ENCODE results near the gene PLD5.
"Not testable (repeated sequence)": the region's sequence is repeated elsewhere in the genome, so short reads cannot be mapped to it uniquely, and the experiment has no call there.

Gene PLD5

DNA sequence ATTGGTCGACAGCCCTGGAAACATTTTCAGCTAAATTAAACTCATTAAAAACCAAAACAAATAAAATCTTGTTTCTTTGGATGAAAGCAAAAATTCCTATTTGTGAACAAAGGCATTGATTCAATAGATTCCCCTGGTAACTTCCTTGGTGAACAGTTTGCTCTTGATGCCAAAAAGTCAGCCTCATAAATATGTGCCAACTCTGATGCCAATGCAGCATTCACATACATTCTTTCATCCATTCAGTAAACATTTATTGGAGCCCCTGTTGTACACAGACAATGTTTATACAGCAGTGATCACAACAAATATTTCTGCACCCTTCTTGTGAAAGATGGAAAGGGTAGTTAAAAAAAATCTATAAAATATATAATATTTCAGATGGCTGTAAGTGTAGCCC, 107.8 kb downstream of the PLD5 start:
- no peak for DNase-seq

GRCh38 chr1:242412921-242413320, 111.6 kb downstream of the PLD5 start:
- no peak for DNase-seq

GRCh38 chr1:242411901-242412300, 112.6 kb downstream of the PLD5 start:
- no peak for DNase-seq

DNA sequence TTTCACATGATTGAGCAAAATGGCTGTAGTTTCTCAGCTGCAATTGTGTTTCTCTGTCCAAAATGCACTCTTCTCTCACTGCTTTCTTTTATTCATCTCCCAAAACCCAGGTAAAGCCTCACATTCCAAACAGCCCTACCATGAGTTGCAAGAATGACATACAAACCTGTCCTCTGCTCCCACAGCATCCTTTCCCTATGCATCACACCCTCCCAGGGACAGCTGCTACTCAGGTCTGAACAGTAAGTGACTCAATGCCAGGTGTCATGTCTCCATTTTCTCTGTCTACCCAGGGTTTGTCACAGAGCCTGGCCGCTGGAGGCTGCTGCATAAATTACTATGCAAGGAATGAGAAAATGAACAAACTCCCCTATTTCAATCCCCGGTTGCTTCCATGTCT, 118.5 kb downstream of the PLD5 start:
- no peak for DNase-seq

DNA sequence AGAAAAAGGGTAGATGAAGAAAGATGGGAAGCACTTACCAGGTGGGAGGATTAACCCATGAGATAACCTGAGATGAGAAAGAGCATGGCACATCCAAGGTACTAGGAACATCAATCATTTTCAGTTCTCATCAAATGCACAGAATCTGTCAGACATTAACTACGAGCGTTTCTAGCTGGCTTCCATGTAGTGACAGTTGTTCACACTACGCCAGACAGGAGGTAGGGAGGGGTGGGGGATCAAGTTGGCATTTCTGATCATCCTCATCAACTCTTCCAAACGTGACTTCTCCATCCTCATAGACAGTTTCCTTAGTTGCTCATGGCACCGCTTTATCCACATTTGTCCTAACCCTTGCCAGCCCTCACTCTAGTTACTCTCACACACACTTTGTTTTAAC, 120.2 kb downstream of the PLD5 start:
- DNase-seq: no peak

DNA sequence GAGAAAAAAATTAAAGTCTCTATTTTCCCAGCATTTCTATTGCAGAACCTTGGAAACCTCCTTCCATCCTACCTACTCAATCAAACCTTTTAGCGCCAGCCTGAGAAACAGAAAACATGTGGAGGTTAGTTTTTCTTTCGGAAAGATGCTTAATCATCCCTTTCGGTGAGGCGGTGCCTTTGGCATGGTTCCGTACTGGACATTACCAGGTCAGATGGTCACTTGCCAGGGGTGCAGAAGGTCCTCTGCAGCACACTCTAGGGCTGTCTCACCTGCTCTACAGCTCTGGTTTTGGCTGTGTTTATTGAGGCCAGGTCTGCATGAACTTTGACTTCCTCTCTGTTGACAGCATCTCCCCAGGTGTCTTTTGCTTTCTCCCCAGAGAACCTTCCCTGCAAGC, 121.5 kb downstream of the PLD5 start:
- DNase-seq: no peak

- no peak for DNase-seq
These were observed 122.6 kb downstream of the PLD5 start for GRCh38 chr1:242401937-242402336.

DNA sequence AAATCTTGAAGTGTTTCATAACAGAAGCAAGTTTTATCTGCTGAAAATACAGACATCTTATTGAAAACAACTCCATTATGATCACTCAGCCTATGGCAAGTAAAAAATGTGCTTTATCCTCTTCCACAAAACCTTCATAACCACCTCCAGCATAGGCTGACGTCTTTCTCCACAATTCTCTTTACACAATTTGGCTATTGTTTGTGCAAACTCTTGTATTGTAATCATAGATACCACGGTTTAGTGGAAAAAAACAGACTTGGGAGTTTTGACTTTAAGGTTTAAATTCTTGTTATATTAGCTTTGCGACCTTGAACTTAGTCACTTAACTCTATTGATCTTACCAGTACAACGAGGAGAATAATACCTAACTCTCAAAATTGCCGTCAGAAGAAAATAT, 126.1 kb downstream of the PLD5 start:
- DNase-seq: no peak

GRCh38 chr1:242391896-242392295, 132.6 kb downstream of the PLD5 start:
- DNase-seq: no peak

- DNase-seq: not testable (repeated sequence)
These were observed 148.4 kb downstream of the PLD5 start for GRCh38 chr1:242376121-242376520.

DNA sequence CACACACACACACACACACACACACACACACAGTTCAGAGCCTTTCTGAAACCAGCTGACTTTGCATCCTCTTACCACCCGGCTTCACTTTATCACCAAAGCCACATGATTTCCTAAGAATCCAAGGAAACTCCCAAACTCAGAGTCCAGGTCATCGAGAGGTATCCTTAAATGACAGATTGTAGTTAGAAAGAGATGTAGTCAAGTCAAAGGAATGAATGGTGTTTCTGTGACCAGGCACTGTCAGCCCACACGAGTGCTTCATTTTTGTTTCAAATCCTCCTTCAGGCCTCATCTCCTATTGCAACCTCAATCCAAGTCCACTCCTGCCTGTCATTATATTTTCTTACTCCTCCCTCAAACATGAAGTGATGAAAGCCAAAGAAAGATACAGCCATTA, 174.1 kb downstream of the PLD5 start:
- not testable (repeated sequence) for DNase-seq

DNA sequence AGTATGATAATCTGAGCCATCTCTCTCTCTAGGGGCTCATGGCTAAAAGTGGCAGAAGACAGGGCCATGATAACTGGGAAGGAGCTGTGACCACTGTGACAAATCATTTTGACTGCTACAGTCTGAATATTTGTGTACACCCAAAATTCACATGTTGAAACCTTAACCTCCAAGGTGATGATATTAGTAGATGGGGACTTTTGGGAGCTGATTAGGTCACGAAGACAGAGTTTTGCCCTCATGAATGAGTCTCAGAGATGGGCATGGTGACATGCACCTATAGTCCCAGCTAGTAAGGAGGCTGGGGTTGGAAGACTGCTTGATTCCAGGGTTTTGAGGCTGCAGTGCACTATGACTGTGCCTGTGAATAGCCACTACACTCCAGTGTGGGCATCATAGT, 174.9 kb downstream of the PLD5 start:
- no peak for DNase-seq

GRCh38 chr1:242330865-242331264, 193.6 kb downstream of the PLD5 start:
- peak; percentile 1 for DNase-seq

GRCh38 chr1:242327381-242327780, 197.1 kb downstream of the PLD5 start:
- DNase-seq: not testable (repeated sequence)

- DNase-seq: not testable (repeated sequence)
These were observed 202.5 kb downstream of the PLD5 start for GRCh38 chr1:242321981-242322380.

GRCh38 chr1:242318140-242318539, 206.4 kb downstream of the PLD5 start:
- DNase-seq: no peak

- not testable (repeated sequence) for DNase-seq
These were observed 209.6 kb downstream of the PLD5 start for GRCh38 chr1:242314865-242315264.

DNA sequence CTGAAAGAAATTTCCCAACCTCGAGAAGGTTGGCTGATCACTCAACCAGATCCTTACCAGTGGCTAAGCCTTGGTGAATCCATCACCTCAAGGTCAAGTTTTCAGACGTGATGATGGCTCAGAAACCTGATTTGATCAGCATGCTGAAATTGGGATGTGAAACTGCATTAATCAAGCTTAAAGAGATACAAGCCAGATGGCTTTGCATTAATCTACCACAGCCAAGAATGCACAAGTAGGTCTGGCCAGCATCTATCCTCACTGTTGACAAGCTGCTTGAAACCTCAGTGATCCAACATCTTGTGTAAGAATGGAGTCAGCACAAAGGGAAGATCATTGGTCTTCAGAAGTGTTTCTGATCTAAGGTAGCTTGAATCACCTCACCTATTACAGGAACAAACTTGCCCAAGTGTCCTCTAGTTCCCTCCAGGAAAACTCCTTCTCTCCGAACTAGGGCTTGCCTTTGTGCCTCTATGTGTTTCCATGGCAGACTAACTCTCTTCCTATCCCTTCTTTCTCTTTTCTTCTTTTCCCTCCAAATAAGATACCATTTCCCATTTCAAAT, 210.3 kb downstream of the PLD5 start:
- DNase-seq: not testable (repeated sequence)

DNA sequence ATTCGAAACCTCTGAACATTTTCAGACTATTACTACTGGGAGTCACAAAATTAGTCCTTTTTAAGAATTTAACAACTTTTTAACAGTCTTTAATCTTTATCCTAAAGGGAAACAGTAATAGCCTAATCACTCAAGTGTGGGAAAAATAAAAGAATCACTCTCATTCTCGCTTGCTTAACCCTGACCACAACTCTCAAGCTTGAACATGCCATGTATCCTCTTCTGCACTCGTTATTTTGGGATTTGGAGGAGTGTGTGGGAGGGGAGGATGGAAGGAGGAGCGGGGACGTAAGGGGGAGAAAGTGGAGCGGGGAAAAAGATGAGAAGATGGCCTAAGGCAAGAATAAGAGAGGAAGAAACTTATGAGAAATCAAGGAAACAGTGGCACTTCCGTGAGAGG, 215.8 kb downstream of the PLD5 start:
- DNase-seq: not testable (repeated sequence)

DNA sequence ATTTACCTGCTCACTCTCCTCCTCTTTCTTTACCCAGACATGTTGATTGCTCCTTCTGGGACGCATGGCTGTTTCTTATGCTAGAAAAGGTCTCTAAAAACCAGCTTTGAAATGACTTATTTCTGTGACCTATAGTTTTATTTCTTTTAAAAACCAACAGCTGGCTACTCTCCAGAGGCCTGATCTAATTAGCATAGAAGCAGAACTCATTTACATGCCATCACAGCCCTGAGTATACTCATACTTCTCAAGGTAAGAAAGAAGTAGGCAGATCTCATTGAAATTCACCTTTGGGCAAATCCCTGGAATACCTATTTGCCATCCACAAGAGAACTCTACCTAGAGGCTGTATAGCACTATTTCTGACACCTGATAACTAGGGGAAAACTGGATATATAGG, 230.7 kb downstream of the PLD5 start:
- DNase-seq: not testable (repeated sequence)

DNA sequence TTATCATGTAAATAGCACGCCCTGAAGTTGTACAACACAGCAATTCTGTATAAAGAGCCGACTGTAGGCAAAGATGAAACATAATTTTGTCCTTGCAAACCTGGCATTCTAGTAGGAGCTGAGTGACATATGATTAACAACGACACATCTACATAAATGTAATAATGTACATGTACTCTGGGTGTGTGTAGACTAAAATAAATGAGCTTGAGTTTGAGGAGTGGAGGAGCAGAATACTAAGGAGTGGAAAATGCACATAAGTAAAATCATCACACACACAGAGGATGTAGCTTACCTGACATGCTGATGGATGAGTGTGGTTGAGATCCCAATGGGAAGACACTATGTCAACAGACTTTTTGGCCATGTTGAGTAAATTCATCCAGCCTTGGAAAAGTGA, 236.4 kb downstream of the PLD5 start:
- not testable (repeated sequence) for DNase-seq

- DNase-seq: not testable (repeated sequence)
These were observed 241.6 kb downstream of the PLD5 start for GRCh38 chr1:242282758-242283485.

GRCh38 chr1:242278406-242278805, 246.1 kb downstream of the PLD5 start:
- not testable (repeated sequence) for DNase-seq

DNA sequence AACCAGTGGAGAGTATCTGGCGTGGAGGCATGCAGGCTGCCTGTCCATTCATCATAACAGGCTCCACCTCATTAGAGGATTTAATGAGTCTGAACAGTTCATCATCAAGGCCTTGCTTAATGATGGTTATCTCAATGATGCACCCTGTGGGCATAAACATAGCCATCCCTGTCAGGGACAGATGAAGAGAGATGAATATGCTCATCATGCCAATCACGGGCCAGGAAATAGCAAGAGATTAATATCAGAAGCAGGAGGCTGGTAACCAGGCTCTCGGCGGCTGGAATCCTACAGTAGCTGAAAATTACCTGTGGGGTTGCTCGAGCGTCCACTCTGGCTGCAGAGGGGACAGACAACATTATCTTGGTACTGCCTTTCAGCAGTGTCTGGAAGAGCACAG, 247.7 kb downstream of the PLD5 start:
- not testable (repeated sequence) for DNase-seq

DNA sequence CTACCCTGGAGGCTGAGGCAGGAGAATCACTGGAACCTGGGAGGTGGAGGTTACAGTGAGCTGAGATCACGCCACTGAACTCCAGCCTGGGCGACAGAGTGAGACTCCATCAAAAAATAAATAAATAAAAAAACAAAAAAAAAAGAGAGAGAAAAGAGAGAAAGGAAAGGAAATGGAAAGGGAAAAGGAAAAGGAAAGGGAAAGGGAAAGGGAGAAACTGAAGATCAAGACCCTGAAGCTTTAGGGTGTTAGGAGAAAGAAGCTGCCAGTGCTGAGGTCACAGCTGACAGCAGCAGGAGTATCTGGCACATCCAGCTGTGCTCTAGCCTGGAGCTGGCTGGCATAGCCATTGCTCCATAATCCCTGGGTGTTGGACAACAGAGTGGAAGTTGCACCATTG, 257.5 kb downstream of the PLD5 start:
- not testable (repeated sequence) for DNase-seq
